Measurements from ENCODE around the gene ELP5. TPM values are rescaled to one million over a fixed set of nuclear protein-coding genes. Genes with fewer than 3 reads are reported as not detected.

Gene ELP5
- total and polyA plus RNA-seq, 2 donors from 2014 or later: 41.9 to 110 TPM

GRCh38 chr17:7217113-7217987, 34.7 kb upstream of the ELP5 start:
- Histone ChIP-seq H3K9ac (ENCODE audit: low read length in 3 of 3) (peak overlapping the region; percentile 10 to 55 (median 43)), H3K9me3 (ENCODE audit: control insufficient read depth in 2 of 3, insufficient read depth in 1 of 3, low read length in 3 of 3) (no peaks in the 10 kb centered on the region), H3K27me3 (ENCODE audit: control insufficient read depth, insufficient read depth, low read length) (no peaks in the 10 kb centered on the region), H3K27ac (ENCODE audit: low read depth in 2 of 2, low read length in 2 of 2) (peak overlapping the region; percentile 32 to 75), H3K4me1 (ENCODE audit: control insufficient read depth in 2 of 3, insufficient read depth in 2 of 3, low read depth in 1 of 3, low read length in 3 of 3) (peaks cover 7 to 46% (median 44%) of the 10 kb centered on the region in 3 donors), H3K36me3 (ENCODE audit: control insufficient read depth in 2 of 3, insufficient read depth in 3 of 3, low read length in 3 of 3) (peaks cover 2 to 10% (median 9%) of the 10 kb centered on the region in 3 donors), H3K4me3 (ENCODE audit: low read length in 3 of 3) (peak overlapping the region; percentile 44 to 70 (median 47))
- intact Hi-C loops (cut with DNase I): no loop called here
- peak; percentile 82 to 94 (median 87) for DNase-seq
- no peak for FAIRE-seq
- no peak for TF ChIP-seq CTCF (IDR thresholded peaks at IDR 0.05; ENCODE audit: borderline replicate concordance, extremely low read depth, insufficient read depth)

- Histone ChIP-seq H3K36me3 (ENCODE audit: control insufficient read depth in 2 of 3, insufficient read depth in 3 of 3, low read length in 3 of 3) (peaks cover 2 to 18% (median 16%) of the 10 kb centered on the region in 3 donors), H3K4me3 (ENCODE audit: low read length in 3 of 3) (peak overlapping the region in 1 of 3 donors; percentile 11), H3K27ac (ENCODE audit: low read depth in 2 of 2, low read length in 2 of 2) (no peak overlapping the region), H3K9ac (ENCODE audit: low read length in 3 of 3) (peak overlapping the region in 1 of 3 donors; percentile 55), H3K9me3 (ENCODE audit: control insufficient read depth in 2 of 3, insufficient read depth in 1 of 3, low read length in 3 of 3) (no peaks in the 10 kb centered on the region), H3K27me3 (ENCODE audit: control insufficient read depth, insufficient read depth, low read length) (no peaks in the 10 kb centered on the region), H3K4me1 (ENCODE audit: control insufficient read depth in 2 of 3, insufficient read depth in 2 of 3, low read depth in 1 of 3, low read length in 3 of 3) (peaks cover 7 to 46% (median 44%) of the 10 kb centered on the region in 3 donors)
- no peak for TF ChIP-seq CTCF (IDR thresholded peaks at IDR 0.05; ENCODE audit: borderline replicate concordance, extremely low read depth, insufficient read depth)
- DNase-seq: peak in 1 of 5 donors; percentile 72
- FAIRE-seq: no peak
- intact Hi-C loops (cut with DNase I): no loop called here
These were observed 33.8 kb upstream of the ELP5 start for GRCh38 chr17:7218166-7218565.

- DNase-seq (peak in 1 of 5 donors; percentile 69), FAIRE-seq (no peak)
- no peak overlapping the region for H3K4me3 ChIP-seq (ENCODE audit: low read length in 3 of 3)
- peak overlapping the region in 1 of 3 donors; percentile 99 for H3K9ac ChIP-seq (ENCODE audit: low read length in 3 of 3)
- H3K27ac ChIP-seq (ENCODE audit: low read depth in 2 of 2, low read length in 2 of 2): peak overlapping the region; percentile 100
- intact Hi-C loops (cut with DNase I): no loop called here
- no peak for TF ChIP-seq CTCF (IDR thresholded peaks at IDR 0.05; ENCODE audit: borderline replicate concordance, extremely low read depth, insufficient read depth)
- no peaks in the 10 kb centered on the region for H3K27me3 ChIP-seq (ENCODE audit: control insufficient read depth, insufficient read depth, low read length)
- peaks cover 7 to 50% (median 41%) of the 10 kb centered on the region in 3 donors for H3K4me1 ChIP-seq (ENCODE audit: control insufficient read depth in 2 of 3, insufficient read depth in 2 of 3, low read depth in 1 of 3, low read length in 3 of 3)
- H3K36me3 ChIP-seq (ENCODE audit: control insufficient read depth in 2 of 3, insufficient read depth in 3 of 3, low read length in 3 of 3): peaks cover 5 to 24% (median 22%) of the 10 kb centered on the region in 3 donors
- no peaks in the 10 kb centered on the region for H3K9me3 ChIP-seq (ENCODE audit: control insufficient read depth in 2 of 3, insufficient read depth in 1 of 3, low read length in 3 of 3)
These were observed 33.3 kb upstream of the ELP5 start for GRCh38 chr17:7218758-7219157.
